Heart left ventricle (tissue), 16 donors: ENCODE data around the gene OR2A14. TPM values are rescaled to one million over a fixed set of nuclear protein-coding genes. Genes with fewer than 3 reads are reported as not detected.

Experiments
- ATAC-seq, 4 donors: fragments of 200-7000 bp; cut with Tn5 transposase; one replicate each; pipeline ENCODE4 v1.9.1; 2020 to 2022; ENCODE audit warnings: moderate library complexity in 4 of 4, mild to moderate bottlenecking in 3 of 4, moderate number of reproducible peaks in 1 of 4
- DNase-seq, 5 donors: peaks; one replicate each; pipeline ENCODE4 v3.0.0-alpha.2; 2020
- H3K27ac ChIP-seq, 12 donors: fragments of 200-600 bp; sonication (generic) in 4 of 12; one replicate each; pipeline versions ENCODE4 v1.5.0 to v1.8.0; 2016 to 2022; ENCODE audit warnings: mild to moderate bottlenecking in 2 of 12
- H3K27me3 ChIP-seq, 9 donors: fragments of 200-600 bp; sonication (generic) in 2 of 9; one replicate each; pipeline versions ENCODE4 v1.5.1 to v1.8.0; 2016 to 2022; ENCODE audit warnings: mild to moderate bottlenecking in 3 of 9
- H3K36me3 ChIP-seq, 9 donors: fragments of 200-600 bp; sonication (generic) in 2 of 9; one replicate each; pipeline versions ENCODE4 v1.5.0 to v1.8.0; 2018 to 2022; ENCODE audit warnings: mild to moderate bottlenecking in 2 of 9
- H3K4me1 ChIP-seq, 12 donors: fragments of 200-600 bp; sonication (generic) in 4 of 12; one replicate each; pipeline versions ENCODE4 v1.5.0 to v1.8.0; 2016 to 2022; ENCODE audit warnings: mild to moderate bottlenecking in 3 of 12
- H3K4me3 ChIP-seq, 12 donors: fragments of 200-600 bp; sonication (generic) in 4 of 12; one replicate each; pipeline versions ENCODE4 v1.5.0 to v1.8.0; 2017 to 2022; ENCODE audit warnings: mild to moderate bottlenecking in 9 of 12, moderate library complexity in 4 of 12
- H3K9me3 ChIP-seq, 12 donors: fragments of 200-600 bp; sonication (generic) in 4 of 12; one replicate each; pipeline versions ENCODE4 v1.5.0 to v1.8.0; 2016 to 2022; ENCODE audit warnings: mild to moderate bottlenecking in 1 of 12
- CTCF ChIP-seq, 12 donors: fragments of 200-600 bp; sonication (generic) in 4 of 12; IDR thresholded peaks; one replicate each; pipeline versions ENCODE4 v1.5.0 to v1.8.0; 2018 to 2022; ENCODE audit warnings: antibody characterized with exemption in 12 of 12, mild to moderate bottlenecking in 5 of 12
- POLR2A ChIP-seq, 2 donors: fragments of 450-650 bp; IDR thresholded peaks; one replicate each; pipeline ENCODE4 v1.6.1; 2017; ENCODE audit warnings: antibody characterized with exemption in 2 of 2, mild to moderate bottlenecking in 2 of 2, moderate library complexity in 2 of 2
- WGBS, 4 donors: extraction: QIAGEN DNeasy Blood & Tissue Kit in 2 of 4; methylation state at CpG; one replicate each; pipeline versions ENCODE4 v1.1.5 to v1.1.7; 2013 to 2018; 5-methylcytosine and 5-hydroxymethylcytosine counted together
- intact Hi-C, 10 donors: fragments of 100-400 bp; cut with DNase I; formaldehyde crosslinking; loops; one replicate each; pipeline versions ENCODE4 v1.11.1 to v1.14.2; 2022
- polyA plus RNA-seq, 2 donors: library from polyadenylated mRNA; stranded (reverse); fragments of 200-250 nt; gene quantifications; one replicate each; pipeline ENCODE4 v1.2.3, GENCODE V29; 2013
- total RNA-seq, 9 donors: library from RNA; depleted of rRNA in 2 of 9; stranded (reverse); fragments of >200 nt in 2 of 9; fragmentation: NEBNext Ultra II Directional in 3 of 9; extraction: Animal tissue kit (Norgen Biotek cat#: 25700) in 3 of 9; gene quantifications; one replicate each; pipeline versions ENCODE4 v1.1.0 to v1.2.4, GENCODE V29; 2016 to 2023
- donor health status: ischemic (EF 13 %, LVEDD 7.1; RV severe dilation, severe dysfunction).
- donor health status: healthy with polysubstance abuse.
- donor health status: DM: no; HTN: yes; CAD: no.
- donor health status: DM: no; HTN: no; CAD: no.
- donor health status: ischemic (EF 25% LVEDD 6.9; RV normal size, moderate dysfunction).
- donor health status: ischemic (EF 25% LVEDD 5.7; RV mildly dilated, moderate dysfunction).
- donor health status: healthy.
- donor health status: DM: yes; HTN: yes; CAD: no.
- donor health status: ischemic (EF 35%, LVEDD 5.7; RV mildly dilated, moderate dysfunction).
- donor health status: nonischemic (EF 11% LVEDD 7.7; RV severe dilation, severe dysfunction).
- donor health status: DM: yes; HTN: yes; CAD: no.
- donor health status: PGD.
- donor health status: ischemic (EF 29% LVEDD 5.4; RV normal size, mild dysfunction).
- donor health status: nonischemic (EF 23%, LVEDD 6.1; RV moderate dilation, normal function).

Gene OR2A14
- total and polyA plus RNA-seq, 11 donors = not detected

GRCh38 chr7:144102041-144102440 is 20.9 kb upstream of the OR2A14 start:
- Histone ChIP-seq H3K27ac (no peak overlapping the region), H3K9me3 (peaks cover 0 to 5% (median 0%) of the 10 kb centered on the region in 12 donors), H3K27me3 (no peaks in the 10 kb centered on the region), H3K4me3 (no peak overlapping the region), H3K4me1 (no peaks in the 10 kb centered on the region), H3K36me3 (no peaks in the 10 kb centered on the region)
- DNase-seq = no peak
- ATAC-seq = no peak
- no peak for TF ChIP-seq POLR2A (IDR thresholded peaks at IDR 0.05)
- TF ChIP-seq CTCF (IDR thresholded peaks at IDR 0.05) = no peak
- intact Hi-C loops = no loop called here

- H3K27ac ChIP-seq = no peak overlapping the region
- H3K4me3 ChIP-seq = no peak overlapping the region
- no peaks in the 10 kb centered on the region for H3K27me3 ChIP-seq
- intact Hi-C loops = no loop called here
- no peak for TF ChIP-seq POLR2A (IDR thresholded peaks at IDR 0.05)
- no peak for TF ChIP-seq CTCF (IDR thresholded peaks at IDR 0.05)
- H3K9me3 ChIP-seq = no peaks in the 10 kb centered on the region
- no peaks in the 10 kb centered on the region for H3K36me3 ChIP-seq
- no peaks in the 10 kb centered on the region for H3K4me1 ChIP-seq
- DNase-seq = no peak
- no peak for ATAC-seq
Measured at GRCh38 chr7:144105211-144105610, 17.8 kb upstream of the OR2A14 start.

- no peak within 1 kb of the TSS for H3K27ac ChIP-seq
- WGBS, 4 donors = 93 to 96% (median 95%) methylated on average over 2 of the region's 2 CpGs
- DNase-seq (no peak), ATAC-seq (no peak)
- TF ChIP-seq POLR2A (IDR thresholded peaks at IDR 0.05) = no peak
- TF ChIP-seq CTCF (IDR thresholded peaks at IDR 0.05) = no peak
- intact Hi-C loops = no loop called here
- H3K27me3 ChIP-seq = no peaks in the 10 kb centered on the region
- no peak within 1 kb of the TSS for H3K4me3 ChIP-seq
- H3K4me1 ChIP-seq = no peaks in the 10 kb centered on the region
- no peaks in the 10 kb centered on the region for H3K9me3 ChIP-seq
- no peaks in the 10 kb centered on the region for H3K36me3 ChIP-seq
Measured at GRCh38 chr7:144109283-144109682, 13.7 kb upstream of the OR2A14 start, which contains the start of gene OR2A2. Gene OR2A2 (plus strand): TSS chr7:144109583. CDS start chr7:144109583, 0 bp downstream.

- WGBS, 4 donors = 77 to 87% (median 80%) methylated on average over 5 of the region's 5 CpGs
- ATAC-seq = no peak
Measured at GRCh38 chr7:144110272-144110671, 12.7 kb upstream of the OR2A14 start.

More at GRCh38 chr7:144110272-144110671, 12.7 kb upstream of the OR2A14 start:
- no peaks in the 10 kb centered on the region for H3K9me3 ChIP-seq
- no peak overlapping the region for H3K4me3 ChIP-seq
- intact Hi-C loops = no loop called here
- H3K4me1 ChIP-seq = no peaks in the 10 kb centered on the region
- no peaks in the 10 kb centered on the region for H3K36me3 ChIP-seq
- TF ChIP-seq POLR2A (IDR thresholded peaks at IDR 0.05) (no peak), CTCF (IDR thresholded peaks at IDR 0.05) (no peak)
- no peak for DNase-seq
- H3K27me3 ChIP-seq = no peaks in the 10 kb centered on the region
- H3K27ac ChIP-seq = no peak overlapping the region
